Measurements from ENCODE around the gene KCNB1.

The KCNB1 gene

DNA sequence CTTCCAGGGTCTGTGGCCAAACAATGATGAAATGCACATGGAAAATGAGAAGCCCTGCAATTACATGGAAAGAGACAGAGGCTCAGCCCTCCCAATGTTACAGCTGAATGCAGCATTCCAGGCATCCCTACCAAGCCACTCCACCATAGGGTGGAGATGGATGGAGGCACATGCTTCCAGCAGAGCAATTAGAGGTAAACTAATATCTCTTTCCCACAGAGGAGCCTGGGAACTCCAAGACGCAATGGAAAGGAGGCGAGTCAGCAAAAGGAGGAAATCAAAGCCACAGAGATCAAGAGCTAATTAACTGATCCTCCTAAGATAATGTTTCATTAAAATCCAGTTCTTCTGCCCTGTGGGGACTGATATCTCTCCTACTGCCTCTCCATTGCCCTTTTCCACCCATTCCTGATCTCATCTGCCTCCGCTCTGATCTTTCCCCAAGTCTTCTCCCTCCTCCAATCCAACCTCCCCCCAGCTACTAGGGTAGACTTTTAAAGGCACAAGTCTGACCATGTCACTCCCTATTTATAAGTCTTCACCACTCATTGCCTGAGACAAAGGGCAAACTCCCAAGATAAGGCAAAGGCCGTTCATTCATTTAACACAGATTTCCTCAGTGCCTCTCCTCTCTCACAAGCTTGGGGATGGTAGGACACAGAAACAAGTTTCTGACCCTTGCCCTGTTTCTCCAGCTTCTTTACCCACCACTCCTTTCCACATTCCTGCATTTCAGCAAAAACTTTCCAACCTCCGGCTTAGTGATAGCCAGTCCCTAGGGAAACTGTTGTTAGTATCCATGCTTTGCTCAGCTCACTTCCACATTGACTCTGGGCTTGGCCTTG lies 14.3 kb upstream of the KCNB1 start:
- no peak for DNase-seq

- DNase-seq, result no peak
Measured at GRCh38 chr20:49496043-49496442, 13.6 kb upstream of the KCNB1 start.

GRCh38 chr20:49490689-49491088 lies 8.2 kb upstream of the KCNB1 start:
- DNase-seq, result no peak

DNA sequence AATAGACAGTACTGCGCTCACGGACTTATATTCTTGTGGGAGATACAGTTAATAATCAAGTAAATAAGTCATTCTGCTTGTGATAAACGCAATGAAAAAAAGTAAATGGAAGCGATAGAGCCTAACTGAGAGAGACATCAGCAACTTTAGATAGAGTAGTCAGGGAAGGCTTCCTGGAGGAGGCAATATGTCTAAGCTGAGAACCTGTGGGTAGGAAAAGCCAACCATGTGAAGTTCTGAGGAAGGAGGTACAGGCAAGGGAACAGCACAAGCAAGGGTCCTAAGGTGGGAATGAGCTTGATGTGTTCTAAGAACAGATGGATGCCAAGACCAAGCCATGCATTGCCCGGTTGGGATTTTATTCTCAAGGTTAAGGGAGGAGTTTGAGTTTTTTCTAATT lies 7.2 kb upstream of the KCNB1 start:
- no peak for DNase-seq

DNA sequence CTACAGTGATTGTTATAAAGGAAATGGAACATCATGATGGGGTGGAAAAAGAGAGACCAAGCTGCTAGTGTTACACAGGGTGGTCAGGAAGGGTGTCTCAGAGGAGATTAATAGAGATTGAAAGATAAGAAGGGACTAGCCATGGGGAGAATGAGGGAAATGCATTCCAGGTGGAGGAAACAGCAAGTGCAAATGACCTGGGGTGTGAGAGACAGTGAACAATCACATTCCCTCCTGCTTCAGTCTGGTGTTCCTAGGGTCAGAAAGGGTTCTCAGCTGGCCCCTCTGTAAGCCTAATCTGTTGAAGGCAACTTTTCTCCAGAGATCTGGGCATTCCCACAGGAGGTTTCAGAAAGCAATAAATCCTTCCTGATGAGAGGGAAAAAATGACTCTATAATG lies 3.6 kb upstream of the KCNB1 start:
- DNase-seq, result no peak

DNA sequence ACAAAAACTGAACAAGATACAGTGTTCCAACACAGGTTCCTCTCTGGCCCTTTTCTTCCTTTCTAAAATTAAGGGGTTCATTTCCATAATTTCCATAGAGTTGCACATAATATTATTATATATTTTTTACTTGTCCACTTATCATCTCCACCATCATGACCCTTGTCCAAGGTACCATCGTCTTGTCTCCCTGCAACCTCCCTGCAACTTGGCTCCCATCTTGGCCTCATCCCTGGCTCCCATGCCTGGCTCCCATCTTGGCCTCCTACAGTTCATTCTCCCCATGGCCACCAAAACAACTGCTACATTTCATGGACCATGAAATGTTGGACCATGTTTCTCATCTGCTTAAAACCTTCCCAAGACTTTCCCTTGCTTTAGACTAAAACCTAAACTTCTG lies 3.1 kb upstream of the KCNB1 start:
- no peak for DNase-seq

DNA sequence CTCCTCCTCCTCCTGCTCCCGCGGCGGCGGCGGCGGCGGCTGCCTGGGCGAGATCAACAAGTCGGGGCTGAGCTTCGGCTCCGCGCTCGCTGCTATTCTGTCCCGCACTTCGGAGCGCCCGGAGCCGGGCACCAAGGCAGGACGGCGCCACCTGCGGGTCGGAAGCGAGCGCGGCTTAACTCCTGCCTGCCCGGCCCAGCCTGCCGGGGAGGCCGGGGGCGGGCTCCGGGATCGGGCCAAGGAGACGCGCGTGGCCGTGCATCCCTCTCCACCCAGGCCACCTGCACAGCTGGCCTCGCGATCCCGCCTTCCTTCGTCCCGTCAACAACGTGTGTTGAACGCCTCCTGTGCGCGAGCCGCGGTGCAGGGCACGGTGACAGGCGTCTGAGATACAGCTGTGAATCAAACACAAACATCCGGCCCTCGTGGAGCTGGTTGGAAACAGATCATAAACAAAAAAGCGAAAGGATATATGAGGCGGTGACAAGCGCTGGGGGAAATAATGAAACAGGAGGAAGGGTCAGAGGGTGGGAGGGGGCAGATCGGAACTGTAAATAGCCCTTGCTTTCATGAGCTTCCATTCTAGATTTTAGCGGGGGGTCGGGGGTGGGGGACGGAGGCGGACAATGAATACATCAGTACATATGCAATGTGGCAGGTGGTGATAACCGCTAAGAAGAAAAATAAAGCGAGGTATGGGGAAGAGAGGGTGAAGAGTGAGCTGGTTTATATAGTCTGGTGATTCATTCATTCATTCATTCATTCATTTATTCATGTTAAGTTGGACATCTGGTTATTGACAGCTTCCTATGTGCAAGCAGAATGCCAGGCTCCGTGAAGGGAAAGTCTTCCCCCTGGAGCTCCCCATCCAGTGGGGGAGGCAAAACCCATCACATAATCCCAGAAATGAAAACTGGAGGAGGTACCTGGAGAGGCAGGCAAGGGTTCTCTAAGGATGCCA lies 2.0 kb upstream of the KCNB1 start:
- peak; percentile 77 to 81 for DNase-seq

DNA sequence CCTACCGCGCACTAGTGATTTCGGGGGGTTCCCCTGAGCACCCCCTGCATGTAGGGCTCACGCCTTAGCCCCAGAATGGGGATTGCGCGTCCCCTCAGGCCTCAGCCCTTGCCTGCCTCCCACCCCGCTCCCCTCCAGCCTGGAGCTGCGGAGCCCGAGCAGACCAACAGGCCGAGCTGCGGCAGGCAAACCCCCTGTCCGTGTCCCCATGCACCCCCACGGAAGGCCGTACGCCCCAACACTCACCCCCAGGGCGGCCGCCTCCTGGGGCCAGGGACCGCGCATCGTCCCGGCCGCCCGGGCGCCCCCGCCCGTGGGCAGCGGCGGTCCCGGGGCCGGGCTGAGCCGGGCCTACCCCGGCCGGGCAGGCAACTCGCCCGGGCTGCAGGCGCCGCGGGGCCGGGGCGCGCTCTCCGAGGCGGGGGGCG lies 1.2 kb upstream of the KCNB1 start:
- no peak for DNase-seq

GRCh38 chr20:49483018-49483695 lies 689 bp upstream of the KCNB1 start:
- no peak for DNase-seq

- DNase-seq, result no peak
Measured at GRCh38 chr20:49482173-49482572, 295 bp downstream of the KCNB1 start.

DNA sequence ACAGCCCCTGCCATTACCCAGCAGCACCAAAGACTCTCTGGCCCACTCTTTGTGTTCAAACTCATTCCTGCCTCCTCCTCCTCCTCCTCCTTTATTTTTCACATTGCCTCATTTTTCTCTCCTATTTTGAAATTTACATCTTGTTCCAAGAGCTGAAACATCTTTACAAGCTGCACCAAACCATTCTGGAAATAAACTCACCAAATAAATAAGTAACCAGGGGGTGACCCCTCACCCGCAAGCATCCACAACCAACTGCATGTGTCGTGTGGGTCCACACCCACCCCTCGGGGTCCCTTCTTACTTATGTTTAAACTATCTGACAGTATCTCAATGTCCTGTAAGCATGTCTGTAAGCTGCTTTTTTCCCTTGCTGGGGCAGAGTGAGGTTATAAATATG lies 1.4 kb downstream of the KCNB1 start:
- no peak for DNase-seq

DNA sequence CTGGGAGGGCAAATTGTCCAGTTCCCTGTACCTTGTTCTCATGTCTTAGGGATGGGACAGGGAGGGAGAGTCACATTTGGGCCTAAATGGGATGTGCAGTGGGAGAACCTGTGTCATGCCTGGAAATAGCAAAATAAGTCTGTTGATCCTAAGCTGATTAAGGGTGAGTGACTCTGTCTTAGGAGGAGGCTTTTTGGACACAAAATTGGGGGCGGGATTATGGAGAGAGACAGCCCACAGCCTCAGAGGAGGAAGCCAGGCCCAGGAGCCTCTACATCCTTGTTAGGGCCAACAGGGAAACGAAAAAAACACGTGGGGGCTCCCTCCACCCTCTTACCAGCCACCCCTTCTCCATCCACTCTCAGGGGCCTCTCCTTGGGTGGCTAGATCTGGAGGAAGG lies 2.2 kb downstream of the KCNB1 start:
- DNase-seq, result no peak

DNA sequence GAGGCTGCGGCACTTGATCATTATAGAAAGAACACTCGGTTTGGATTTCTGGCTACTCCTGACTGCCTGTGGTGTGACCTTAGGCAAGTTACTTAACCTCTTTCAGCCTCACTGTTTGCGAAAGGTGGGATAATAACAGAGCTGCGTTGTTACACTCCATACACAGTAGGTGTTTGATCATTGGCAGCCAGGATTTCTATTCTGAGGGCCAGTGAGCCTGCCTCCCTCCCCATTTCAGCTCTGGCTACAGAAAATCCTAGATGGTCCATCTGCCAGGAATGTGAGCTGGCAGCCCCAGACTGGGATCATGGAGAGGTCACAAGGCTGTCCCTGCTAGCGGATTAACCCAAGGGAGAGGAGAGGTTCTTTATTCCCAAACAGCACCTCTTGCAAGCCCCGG lies 2.7 kb downstream of the KCNB1 start:
- no peak for DNase-seq

GRCh38 chr20:49478754-49479689 lies 3.4 kb downstream of the KCNB1 start:
- no peak for DNase-seq

DNA sequence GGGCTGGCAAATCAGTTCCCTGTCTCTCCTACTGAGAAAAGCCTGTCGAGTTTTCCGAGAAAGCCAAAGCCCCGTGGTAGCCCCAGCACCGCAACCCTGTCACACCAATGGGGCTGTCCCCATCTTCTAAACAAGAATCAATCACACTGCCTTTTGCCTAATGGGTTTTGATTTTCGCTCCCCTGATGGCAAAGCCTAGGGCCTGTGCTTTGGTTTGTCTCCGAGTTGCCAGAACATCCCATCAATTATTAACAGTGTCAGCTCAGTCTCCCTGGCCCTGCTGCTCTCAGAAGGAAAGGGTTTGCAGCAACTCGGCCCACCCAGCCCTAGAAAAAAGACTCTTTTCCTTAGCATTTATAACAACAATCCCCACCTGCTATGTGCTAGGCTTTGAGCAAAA lies 4.2 kb downstream of the KCNB1 start:
- DNase-seq, result no peak

DNA sequence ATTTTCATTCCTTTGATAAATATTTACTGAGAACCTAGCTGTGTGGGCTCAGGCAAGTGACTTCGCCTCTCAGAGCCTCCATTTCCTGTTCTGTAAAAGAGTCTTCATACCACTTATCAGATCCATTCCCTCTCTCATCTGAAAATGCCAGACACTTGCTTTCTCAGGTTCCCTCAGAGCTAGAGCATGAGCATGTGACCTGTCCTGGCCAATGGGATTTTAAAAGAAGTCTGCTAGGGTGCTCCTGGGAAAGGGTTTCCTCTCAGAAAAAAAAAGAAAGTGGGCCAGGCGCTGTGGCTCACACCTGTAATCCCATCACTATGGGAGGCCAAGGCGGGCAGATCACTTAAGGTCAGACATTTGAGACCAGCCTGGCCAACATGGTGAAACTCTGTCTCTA lies 5.3 kb downstream of the KCNB1 start:
- no peak for DNase-seq

GRCh38 chr20:49476016-49476355 lies 6.5 kb downstream of the KCNB1 start:
- no peak for DNase-seq

DNA sequence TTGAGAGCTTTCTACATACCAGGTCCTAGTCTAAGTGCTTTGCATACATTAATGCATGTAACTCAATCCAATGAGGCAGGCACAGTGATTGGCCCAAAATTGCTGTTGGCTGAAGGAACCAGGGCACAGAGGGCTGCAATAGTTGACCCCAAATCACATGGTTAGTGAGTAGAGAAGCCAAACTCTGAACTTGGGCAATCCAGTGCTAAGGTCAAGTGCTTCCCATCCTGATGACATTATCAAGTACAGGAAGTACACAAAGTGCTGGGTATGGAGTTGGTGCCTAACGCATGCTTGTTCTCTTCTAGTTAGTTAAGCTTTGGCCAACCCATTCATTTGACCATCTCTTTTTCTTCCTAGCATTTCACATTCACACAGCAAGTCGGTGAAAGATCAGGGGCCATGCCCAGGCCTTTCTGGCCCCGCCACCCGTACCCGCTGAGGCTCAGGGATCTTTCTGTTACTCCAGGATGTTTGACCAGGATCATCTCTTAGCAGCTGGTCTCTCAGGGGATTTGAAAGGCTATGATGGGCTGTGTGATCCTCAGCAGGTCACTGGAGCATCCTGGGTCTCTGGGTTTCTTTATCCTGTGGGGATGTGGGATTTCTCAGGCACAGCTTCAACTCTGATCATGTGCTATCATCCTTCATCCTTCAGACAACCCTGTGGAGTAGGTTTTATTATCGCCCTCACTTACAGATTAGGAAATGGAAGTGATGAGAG lies 7.0 kb downstream of the KCNB1 start:
- no peak for DNase-seq

- no peak for DNase-seq
Measured at GRCh38 chr20:49471397-49471796, 11.1 kb downstream of the KCNB1 start.

DNA sequence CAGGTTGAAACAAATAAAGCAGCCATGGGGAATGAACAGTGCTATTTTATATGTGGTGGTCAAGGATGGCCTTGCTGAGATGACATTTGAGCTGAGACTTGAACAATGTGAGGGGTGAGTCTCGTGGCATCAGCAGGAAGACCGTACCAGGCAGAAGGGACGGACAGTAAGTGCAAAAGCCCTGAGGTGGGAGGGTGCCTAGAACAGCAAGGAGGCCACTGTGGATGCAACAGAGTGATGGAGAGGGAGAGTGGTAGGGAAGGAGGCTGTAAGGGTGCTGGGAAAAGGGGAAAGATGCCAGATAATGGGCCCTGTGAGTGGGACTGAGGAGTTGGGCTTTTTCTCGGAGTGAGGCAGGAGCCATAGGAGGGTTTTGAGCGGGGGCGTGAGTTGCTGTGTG lies 11.5 kb downstream of the KCNB1 start:
- no peak for DNase-seq

DNA sequence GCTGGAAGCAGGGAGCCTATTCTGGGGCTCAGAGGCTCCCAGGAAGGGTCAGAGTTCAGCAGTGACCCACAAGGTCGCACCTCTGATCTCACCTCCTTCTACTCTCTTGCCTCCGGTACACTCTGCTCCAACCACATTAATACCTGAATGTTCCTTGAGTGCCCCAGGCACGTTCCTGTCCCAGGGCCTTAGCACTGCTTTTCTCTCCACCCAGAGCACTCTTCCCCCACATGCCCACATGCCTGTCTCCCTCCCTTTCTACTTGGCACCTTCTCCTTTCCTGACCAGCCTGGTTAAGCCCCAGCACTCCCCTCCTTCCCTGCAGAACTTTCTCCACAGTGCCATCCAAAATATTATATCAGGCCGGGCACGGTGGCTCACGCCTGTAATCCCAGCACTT lies 13.4 kb downstream of the KCNB1 start:
- DNase-seq, result no peak

- no peak for DNase-seq
Measured at GRCh38 chr20:49468412-49468811, 14.1 kb downstream of the KCNB1 start.
